Measurements from ENCODE around the gene ORC3.

The ORC3 gene

GRCh38 chr6:87561017-87561416 is 28.9 kb upstream of the ORC3 start:
- H3K27ac ChIP-seq (ENCODE audit: low read depth, low read length), result no peak overlapping the region
- H2AFZ ChIP-seq (ENCODE audit: low read length, unreplicated experiment), result no peak overlapping the region
- no peak overlapping the region for H3K4me3 ChIP-seq (ENCODE audit: low read depth, low read length)
- H3K36me3 ChIP-seq (ENCODE audit: insufficient read depth, low read length), result peaks cover 21% of the 10 kb centered on the region
- H3K27me3 ChIP-seq (ENCODE audit: insufficient read depth, low read length), result no peaks in the 10 kb centered on the region
- peaks cover 10% of the 10 kb centered on the region for H3K79me2 ChIP-seq (ENCODE audit: control insufficient read depth, insufficient read depth, low read length, unreplicated experiment)
- no peaks in the 10 kb centered on the region for H3K4me1 ChIP-seq (ENCODE audit: control insufficient read depth, insufficient read depth, low read length, unreplicated experiment)

- Histone ChIP-seq H3K4me1 (ENCODE audit: control insufficient read depth, insufficient read depth, low read length, unreplicated experiment) (peaks cover 15% of the 10 kb centered on the region), H3K4me3 (ENCODE audit: low read depth, low read length) (no peak overlapping the region), H3K27me3 (ENCODE audit: insufficient read depth, low read length) (no peaks in the 10 kb centered on the region), H3K79me2 (ENCODE audit: control insufficient read depth, insufficient read depth, low read length, unreplicated experiment) (peaks cover 63% of the 10 kb centered on the region), H3K27ac (ENCODE audit: low read depth, low read length) (no peak overlapping the region), H2AFZ (ENCODE audit: low read length, unreplicated experiment) (no peak overlapping the region), H3K36me3 (ENCODE audit: insufficient read depth, low read length) (peaks cover 14% of the 10 kb centered on the region)
Measured at GRCh38 chr6:87572021-87572420, 17.9 kb upstream of the ORC3 start.

- no peak overlapping the region for H2AFZ ChIP-seq (ENCODE audit: low read length, unreplicated experiment)
- H3K27ac ChIP-seq (ENCODE audit: low read depth, low read length), result no peak overlapping the region
- H3K27me3 ChIP-seq (ENCODE audit: insufficient read depth, low read length), result no peaks in the 10 kb centered on the region
- peaks cover 14% of the 10 kb centered on the region for H3K36me3 ChIP-seq (ENCODE audit: insufficient read depth, low read length)
- H3K4me3 ChIP-seq (ENCODE audit: low read depth, low read length), result no peak overlapping the region
- H3K4me1 ChIP-seq (ENCODE audit: control insufficient read depth, insufficient read depth, low read length, unreplicated experiment), result peaks cover 15% of the 10 kb centered on the region
- H3K79me2 ChIP-seq (ENCODE audit: control insufficient read depth, insufficient read depth, low read length, unreplicated experiment), result peaks cover 70% of the 10 kb centered on the region
Measured at GRCh38 chr6:87572883-87573282, 17.1 kb upstream of the ORC3 start.

GRCh38 chr6:87573307-87574024 is 16.5 kb upstream of the ORC3 start:
- peaks cover 14% of the 10 kb centered on the region for H3K36me3 ChIP-seq (ENCODE audit: insufficient read depth, low read length)
- no peak overlapping the region for H3K4me3 ChIP-seq (ENCODE audit: low read depth, low read length)
- H3K27ac ChIP-seq (ENCODE audit: low read depth, low read length), result no peak overlapping the region
- peaks cover 15% of the 10 kb centered on the region for H3K4me1 ChIP-seq (ENCODE audit: control insufficient read depth, insufficient read depth, low read length, unreplicated experiment)
- peaks cover 75% of the 10 kb centered on the region for H3K79me2 ChIP-seq (ENCODE audit: control insufficient read depth, insufficient read depth, low read length, unreplicated experiment)
- H2AFZ ChIP-seq (ENCODE audit: low read length, unreplicated experiment), result no peak overlapping the region
- no peaks in the 10 kb centered on the region for H3K27me3 ChIP-seq (ENCODE audit: insufficient read depth, low read length)

- no peaks in the 10 kb centered on the region for H3K27me3 ChIP-seq (ENCODE audit: insufficient read depth, low read length)
- H2AFZ ChIP-seq (ENCODE audit: low read length, unreplicated experiment), result no peak overlapping the region
- H3K36me3 ChIP-seq (ENCODE audit: insufficient read depth, low read length), result peaks cover 11% of the 10 kb centered on the region
- peaks cover 76% of the 10 kb centered on the region for H3K79me2 ChIP-seq (ENCODE audit: control insufficient read depth, insufficient read depth, low read length, unreplicated experiment)
- H3K4me1 ChIP-seq (ENCODE audit: control insufficient read depth, insufficient read depth, low read length, unreplicated experiment), result peaks cover 15% of the 10 kb centered on the region
- H3K4me3 ChIP-seq (ENCODE audit: low read depth, low read length), result no peak overlapping the region
- H3K27ac ChIP-seq (ENCODE audit: low read depth, low read length), result no peak overlapping the region
Measured at GRCh38 chr6:87574237-87574804, 15.6 kb upstream of the ORC3 start.

GRCh38 chr6:87575423-87575822 is 14.5 kb upstream of the ORC3 start:
- H3K27ac ChIP-seq (ENCODE audit: low read depth, low read length), result no peak overlapping the region
- peaks cover 74% of the 10 kb centered on the region for H3K79me2 ChIP-seq (ENCODE audit: control insufficient read depth, insufficient read depth, low read length, unreplicated experiment)
- no peak overlapping the region for H2AFZ ChIP-seq (ENCODE audit: low read length, unreplicated experiment)
- H3K27me3 ChIP-seq (ENCODE audit: insufficient read depth, low read length), result no peaks in the 10 kb centered on the region
- peaks cover 18% of the 10 kb centered on the region for H3K36me3 ChIP-seq (ENCODE audit: insufficient read depth, low read length)
- no peak overlapping the region for H3K4me3 ChIP-seq (ENCODE audit: low read depth, low read length)
- peaks cover 15% of the 10 kb centered on the region for H3K4me1 ChIP-seq (ENCODE audit: control insufficient read depth, insufficient read depth, low read length, unreplicated experiment)

GRCh38 chr6:87583822-87584221 is 6.1 kb upstream of the ORC3 start:
- H3K27me3 ChIP-seq (ENCODE audit: insufficient read depth, low read length), result no peaks in the 10 kb centered on the region

GRCh38 chr6:87586371-87587077 is 3.4 kb upstream of the ORC3 start:
- peaks cover 23% of the 10 kb centered on the region for H3K36me3 ChIP-seq (ENCODE audit: insufficient read depth, low read length)
- H2AFZ ChIP-seq (ENCODE audit: low read length, unreplicated experiment), result no peak overlapping the region
- no peak overlapping the region for H3K4me3 ChIP-seq (ENCODE audit: low read depth, low read length)
- H3K79me2 ChIP-seq (ENCODE audit: control insufficient read depth, insufficient read depth, low read length, unreplicated experiment), result peaks cover 85% of the 10 kb centered on the region
- H3K27ac ChIP-seq (ENCODE audit: low read depth, low read length), result no peak overlapping the region
- H3K27me3 ChIP-seq (ENCODE audit: insufficient read depth, low read length), result no peaks in the 10 kb centered on the region
- peaks cover 19% of the 10 kb centered on the region for H3K4me1 ChIP-seq (ENCODE audit: control insufficient read depth, insufficient read depth, low read length, unreplicated experiment)

More at GRCh38 chr6:87583822-87584221, 6.1 kb upstream of the ORC3 start:
- no peak overlapping the region for H3K4me3 ChIP-seq (ENCODE audit: low read depth, low read length)
- H3K27ac ChIP-seq (ENCODE audit: low read depth, low read length), result no peak overlapping the region
- peaks cover 13% of the 10 kb centered on the region for H3K4me1 ChIP-seq (ENCODE audit: control insufficient read depth, insufficient read depth, low read length, unreplicated experiment)
- peaks cover 81% of the 10 kb centered on the region for H3K79me2 ChIP-seq (ENCODE audit: control insufficient read depth, insufficient read depth, low read length, unreplicated experiment)
- peaks cover 29% of the 10 kb centered on the region for H3K36me3 ChIP-seq (ENCODE audit: insufficient read depth, low read length)
- no peak overlapping the region for H2AFZ ChIP-seq (ENCODE audit: low read length, unreplicated experiment)

GRCh38 chr6:87588756-87589407 is 1.1 kb upstream of the ORC3 start:
- peak overlapping the region; percentile 78 for H2AFZ ChIP-seq (ENCODE audit: low read length, unreplicated experiment)
- peak overlapping the region; percentile 48; the same call in 1 of the 2 replicates for H3K27ac ChIP-seq (ENCODE audit: low read depth, low read length)
- H3K4me3 ChIP-seq (ENCODE audit: low read depth, low read length), result peak overlapping the region; percentile 95
- peaks cover 12% of the 10 kb centered on the region for H3K36me3 ChIP-seq (ENCODE audit: insufficient read depth, low read length)
- peaks cover 19% of the 10 kb centered on the region for H3K4me1 ChIP-seq (ENCODE audit: control insufficient read depth, insufficient read depth, low read length, unreplicated experiment)
- no peaks in the 10 kb centered on the region for H3K27me3 ChIP-seq (ENCODE audit: insufficient read depth, low read length)
- peaks cover 86% of the 10 kb centered on the region for H3K79me2 ChIP-seq (ENCODE audit: control insufficient read depth, insufficient read depth, low read length, unreplicated experiment)

- Histone ChIP-seq H3K36me3 (ENCODE audit: insufficient read depth, low read length) (peaks cover 21% of the 10 kb centered on the region), H3K79me2 (ENCODE audit: control insufficient read depth, insufficient read depth, low read length, unreplicated experiment) (peaks cover 71% of the 10 kb centered on the region), H3K4me3 (ENCODE audit: low read depth, low read length) (peak overlapping the region; percentile 95), H3K27me3 (ENCODE audit: insufficient read depth, low read length) (no peaks in the 10 kb centered on the region), H3K27ac (ENCODE audit: low read depth, low read length) (peak overlapping the region; percentile 45; the same call in 1 of the 2 replicates), H2AFZ (ENCODE audit: low read length, unreplicated experiment) (peak overlapping the region; percentile 49), H3K4me1 (ENCODE audit: control insufficient read depth, insufficient read depth, low read length, unreplicated experiment) (peaks cover 19% of the 10 kb centered on the region)
Measured at GRCh38 chr6:87590417-87590880, 514 bp downstream of the ORC3 start.
